SU-DHL-6 (cell line): Measurements from ENCODE around the gene PECR.

Experiments used
- H2AFZ ChIP-seq: fragments of 200-600 bp; sonication (generic); 2 replicates; pipeline ENCODE4 v1.6.1; 2014; ENCODE audit warnings: low read depth, mild to moderate bottlenecking, moderate library complexity, mixed read lengths, antibody characterized with exemption, low read length; ENCODE audit not compliant: severe bottlenecking
- H3F3A ChIP-seq: fragments of 200-600 bp; shearing (Covaris generic); 2 replicates; pipeline ENCODE4 v1.6.0; 2016; ENCODE audit warnings: antibody characterized with exemption, mild to moderate bottlenecking; ENCODE audit not compliant: insufficient read depth
- H3K27ac ChIP-seq: fragments of 200-600 bp; sonication (generic); 2 replicates; pipeline ENCODE4 v1.5.1; 2016; ENCODE audit warnings: low read depth, mild to moderate bottlenecking, low read length, moderate library complexity, mixed read lengths
- H3K27me3 ChIP-seq: fragments of 200-600 bp; sonication (generic), shearing (Covaris generic); 2 replicates; pipeline ENCODE4 v1.6.0; 2014; ENCODE audit warnings: mild to moderate bottlenecking, low read length
- H3K36me3 ChIP-seq: fragments of 200-600 bp; sonication (generic); 2 replicates; pipeline ENCODE4 v1.6.1; 2014; ENCODE audit warnings: mild to moderate bottlenecking, low read length, mixed read lengths
- H3K4me2 ChIP-seq: fragments of 300-600, 200-600 bp; shearing (Covaris generic), sonication (generic); 2 replicates; pipeline ENCODE4 v1.6.0; 2014; ENCODE audit warnings: low read length, low read depth, mild to moderate bottlenecking; ENCODE audit not compliant: poor library complexity, severe bottlenecking
- H3K4me3 ChIP-seq: fragments of 200-600 bp; sonication (generic); 2 replicates; pipeline ENCODE4 v1.5.1; 2014; ENCODE audit warnings: antibody characterized with exemption, low read length, mild to moderate bottlenecking, mixed read lengths; ENCODE audit not compliant: insufficient read depth, poor library complexity, severe bottlenecking
- H3K79me2 ChIP-seq: fragments of 200-600 bp; sonication (generic); 2 replicates; pipeline ENCODE4 v1.6.1; 2014; ENCODE audit warnings: mild to moderate bottlenecking, low read length, moderate library complexity; ENCODE audit not compliant: insufficient read depth
- H3K9ac ChIP-seq: fragments of 200-600 bp; sonication (generic); 2 replicates; pipeline ENCODE4 v1.7.0; 2014; ENCODE audit warnings: mild to moderate bottlenecking, low read length
- H3K9me2 ChIP-seq: fragments of 200-600 bp; sonication (generic); replicated peaks from 2 replicates; pipeline ENCODE4 v1.6.1; 2014; ENCODE audit warnings: low read length; ENCODE audit not compliant: insufficient read depth
- H3K9me3 ChIP-seq: fragments of 200-600 bp; sonication (generic); 2 replicates; pipeline ENCODE4 v1.6.1; 2014; ENCODE audit warnings: low read length, mixed read lengths; ENCODE audit not compliant: insufficient read depth
- H4K20me1 ChIP-seq: fragments of 200-600 bp; sonication (generic); 2 replicates; pipeline ENCODE4 v1.6.1; 2014; ENCODE audit warnings: low read depth, mild to moderate bottlenecking, antibody characterized with exemption, low read length, moderate library complexity, mixed read lengths
- CTCF ChIP-seq: fragments of 200-600 bp; sonication (generic); IDR thresholded peaks from one replicate; pipeline ENCODE4 v1.5.1; 2017; ENCODE audit warnings: antibody characterized with exemption, mild to moderate bottlenecking, low read length, moderate library complexity; ENCODE audit not compliant: insufficient read depth, poor library complexity, severe bottlenecking
- EZH2phosphoT487 ChIP-seq: fragments of 200-600 bp; sonication (generic), shearing (Covaris generic); conservative IDR thresholded peaks from 2 replicates; pipeline ENCODE4 v1.6.1; 2018; ENCODE audit warnings: mild to moderate bottlenecking, antibody characterized with exemption, low read length, moderate library complexity, mixed read lengths

Gene PECR

GRCh38 chr2:216014986-216015385 is 66.6 kb downstream of the PECR start:
- TF ChIP-seq EZH2phosphoT487: no peak
- TF ChIP-seq CTCF: no peak

DNA sequence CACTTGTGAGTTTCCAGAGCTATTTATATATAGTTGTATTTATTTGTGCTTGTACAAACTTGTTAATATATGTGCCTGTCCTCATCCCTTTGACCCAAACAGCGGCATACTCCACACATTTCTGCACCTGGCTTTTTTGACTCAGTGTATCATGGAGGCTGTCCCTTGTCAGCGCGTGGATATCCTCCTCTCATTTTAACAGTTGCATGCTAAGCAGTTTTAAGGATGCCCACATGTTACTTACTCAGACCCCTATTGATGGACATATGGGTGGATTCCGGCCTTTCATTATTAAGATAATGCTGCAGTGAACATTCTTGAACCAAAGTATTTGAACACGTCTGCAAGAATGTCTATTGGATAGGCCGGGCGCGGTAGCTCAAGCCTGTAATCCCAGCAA is 67.6 kb downstream of the PECR start:
- Histone ChIP-seq H3K27me3 (no peaks in the 10 kb centered on the region), H3K27ac (no peak overlapping the region), H3K9ac (peak overlapping the region; percentile 67), H3K36me3 (no peaks in the 10 kb centered on the region), H3K9me3 (no peaks in the 10 kb centered on the region), H3K9me2 (no peaks in the 10 kb centered on the region), H3K4me2 (peak overlapping the region; percentile 63), H4K20me1 (no peaks in the 10 kb centered on the region), H3K79me2 (peaks cover 6% of the 10 kb centered on the region; the same call in 1 of the 2 replicates), H3K4me3 (peak overlapping the region; percentile 62), H2AFZ (peak overlapping the region; percentile 68), H3F3A (peaks cover 7% of the 10 kb centered on the region; the same call in 1 of the 2 replicates)
- TF ChIP-seq CTCF (no peak), EZH2phosphoT487 (no peak)

More at GRCh38 chr2:216014986-216015385, 66.6 kb downstream of the PECR start:
- H3K9me2 ChIP-seq: no peaks in the 10 kb centered on the region
- no peak overlapping the region for H2AFZ ChIP-seq
- peaks cover 6% of the 10 kb centered on the region; the same call in 1 of the 2 replicates for H3K79me2 ChIP-seq
- H3K36me3 ChIP-seq: no peaks in the 10 kb centered on the region
- H3K9ac ChIP-seq: no peak overlapping the region
- H4K20me1 ChIP-seq: no peaks in the 10 kb centered on the region
- no peaks in the 10 kb centered on the region for H3K9me3 ChIP-seq
- no peak overlapping the region for H3K27ac ChIP-seq
- H3K4me3 ChIP-seq: no peak overlapping the region
- peaks cover 7% of the 10 kb centered on the region; the same call in 1 of the 2 replicates for H3F3A ChIP-seq
- H3K27me3 ChIP-seq: no peaks in the 10 kb centered on the region
- H3K4me2 ChIP-seq: no peak overlapping the region

DNA sequence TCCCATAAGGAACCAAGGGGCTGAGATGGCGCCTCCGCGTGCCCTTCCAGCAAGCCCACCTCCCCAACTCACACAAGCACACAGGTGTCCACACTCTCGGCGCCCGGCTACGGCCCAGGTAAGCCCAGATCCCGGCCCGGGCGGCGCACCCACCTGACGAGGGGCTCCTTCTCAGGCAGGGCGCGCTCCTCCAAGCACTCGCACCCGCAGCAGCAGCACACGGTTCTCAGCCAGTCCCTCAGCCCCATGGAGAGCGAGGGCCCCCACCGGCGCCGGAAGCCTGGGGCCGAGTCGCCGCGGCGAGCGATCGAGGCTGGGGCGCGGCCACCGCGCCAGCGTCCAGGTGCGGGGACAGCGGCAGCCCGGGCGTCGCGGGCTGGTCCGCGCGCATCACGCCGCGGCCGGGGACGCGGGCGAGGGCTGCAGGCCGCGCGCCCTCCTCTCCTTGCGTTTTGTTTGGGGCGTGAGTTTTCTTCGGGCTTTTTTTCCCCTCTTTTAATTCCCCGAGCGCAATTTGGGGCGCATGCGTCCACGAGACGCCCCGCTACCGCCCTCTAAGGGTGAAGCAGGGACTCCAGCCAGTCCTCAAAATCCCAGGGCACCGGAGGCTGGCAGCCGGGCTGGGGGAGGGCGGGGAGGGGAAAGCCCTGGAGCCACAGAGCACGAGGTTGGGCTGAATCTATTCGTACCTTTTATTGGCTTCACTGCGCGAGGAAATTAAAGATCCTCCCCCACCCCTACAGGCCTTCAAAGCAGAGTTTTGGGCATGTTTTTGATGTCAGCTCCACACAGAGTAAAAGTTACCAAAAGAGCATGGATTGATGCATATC is 68.3 kb downstream of the PECR start, which contains the start of gene MREG:
Gene MREG, minus strand, starts transcription at position 472 of the 830 bp plus-strand sequence. Its CDS starts 224 bp downstream, at position 248.
- H3K4me2 ChIP-seq: peak within 1 kb of the TSS; percentile 63
- H3K79me2 ChIP-seq: peaks cover 6% of the 10 kb centered on the region; the same call in 1 of the 2 replicates
- H3K4me3 ChIP-seq: peak within 1 kb of the TSS; percentile 62
- H3K9ac ChIP-seq: peak within 1 kb of the TSS; percentile 67
- peak within 1 kb of the TSS; percentile 94 for H2AFZ ChIP-seq
- H3K27me3 ChIP-seq: no peaks in the 10 kb centered on the region
- H3K9me3 ChIP-seq: no peaks in the 10 kb centered on the region
- H3K36me3 ChIP-seq: no peaks in the 10 kb centered on the region
- TF ChIP-seq CTCF: peak; percentile 68
- TF ChIP-seq EZH2phosphoT487: no peak
- H3K27ac ChIP-seq: no peak within 1 kb of the TSS
- no peaks in the 10 kb centered on the region for H4K20me1 ChIP-seq
- H3K9me2 ChIP-seq: no peaks in the 10 kb centered on the region
- peaks cover 7% of the 10 kb centered on the region; the same call in 1 of the 2 replicates for H3F3A ChIP-seq
